GM23338 (cell line): ENCODE measurements around the gene ZGPAT. TPM values are rescaled to one million over a fixed set of nuclear protein-coding genes. Genes with fewer than 3 reads are reported as not detected.

ENCODE experiments used
- JUNB ChIP-seq: IDR thresholded peaks from one replicate; pipeline ENCODE4 v1.6.1; 2016; ENCODE audit warnings: antibody characterized with exemption; ENCODE audit not compliant: unreplicated experiment
- NANOG ChIP-seq: IDR thresholded peaks from 2 replicates; pipeline ENCODE4 v1.6.1; 2016; ENCODE audit warnings: antibody characterized with exemption, borderline replicate concordance
- polyA plus RNA-seq: library from polyadenylated mRNA; unstranded; fragments of >200 nt; fragmentation: Nextera tagmentation; extraction: Ambion mirVana; gene quantifications from 2 replicates; pipeline ENCODE4 v1.2.1, GENCODE V29; 2016
- total RNA-seq: library from RNA; depleted of rRNA; stranded (reverse); fragments of >200 nt; shearing (Covaris generic); gene quantifications from 2 replicates; pipeline ENCODE4 v1.2.3, GENCODE V29; 2014
- TF ChIP-seq, protein P1 (sequence below), 2 experiments: fragments of 200-600 bp in 1 of 2; sonication (generic) in 1 of 2; conservative IDR thresholded peaks; 2 replicates each; pipeline versions ENCODE4 v1.5.1 to v1.6.1; 2016 to 2017; ENCODE audit warnings: antibody characterized with exemption in 2 of 2, low read depth in 2 of 2, mild to moderate bottlenecking in 2 of 2, moderate library complexity in 1 of 2
- TF ChIP-seq, protein P2 (sequence below): fragments of 250-450 bp; sonication (Bioruptor Pico); IDR thresholded peaks from 2 replicates; pipeline ENCODE4 v1.5.0; 2020; ENCODE audit warnings: mild to moderate bottlenecking, moderate library complexity
- TF ChIP-seq, protein P3 (sequence below): IDR thresholded peaks from 2 replicates; pipeline ENCODE4 v1.6.1; 2016; ENCODE audit warnings: antibody characterized with exemption

ZGPAT gene
- total and polyA plus RNA-seq, 2 experiments from 2014 or later: 25.0 to 39.2 TPM

DNA sequence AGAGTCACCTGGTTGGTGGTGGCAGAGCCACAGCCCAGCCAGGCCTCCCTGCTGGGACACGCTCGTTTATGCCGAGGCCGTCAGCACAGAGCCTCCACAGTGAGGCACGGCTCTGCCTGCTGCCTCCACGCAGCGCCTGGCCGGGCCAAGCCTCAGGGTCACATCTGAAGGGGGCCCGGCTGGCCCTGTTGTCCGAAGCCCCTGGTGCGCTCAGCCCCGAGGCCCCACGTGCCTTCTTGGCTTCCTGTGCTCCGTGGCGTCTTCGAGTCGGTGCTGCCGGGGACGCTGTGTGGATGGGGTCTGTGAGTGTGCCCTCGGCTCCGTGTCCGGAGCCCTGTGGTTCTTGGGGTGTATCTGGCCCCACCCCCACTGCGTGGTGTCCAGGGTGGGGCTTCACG, 21.7 kb upstream of the ZGPAT start (continued):
- TF ChIP-seq, protein P1, sequence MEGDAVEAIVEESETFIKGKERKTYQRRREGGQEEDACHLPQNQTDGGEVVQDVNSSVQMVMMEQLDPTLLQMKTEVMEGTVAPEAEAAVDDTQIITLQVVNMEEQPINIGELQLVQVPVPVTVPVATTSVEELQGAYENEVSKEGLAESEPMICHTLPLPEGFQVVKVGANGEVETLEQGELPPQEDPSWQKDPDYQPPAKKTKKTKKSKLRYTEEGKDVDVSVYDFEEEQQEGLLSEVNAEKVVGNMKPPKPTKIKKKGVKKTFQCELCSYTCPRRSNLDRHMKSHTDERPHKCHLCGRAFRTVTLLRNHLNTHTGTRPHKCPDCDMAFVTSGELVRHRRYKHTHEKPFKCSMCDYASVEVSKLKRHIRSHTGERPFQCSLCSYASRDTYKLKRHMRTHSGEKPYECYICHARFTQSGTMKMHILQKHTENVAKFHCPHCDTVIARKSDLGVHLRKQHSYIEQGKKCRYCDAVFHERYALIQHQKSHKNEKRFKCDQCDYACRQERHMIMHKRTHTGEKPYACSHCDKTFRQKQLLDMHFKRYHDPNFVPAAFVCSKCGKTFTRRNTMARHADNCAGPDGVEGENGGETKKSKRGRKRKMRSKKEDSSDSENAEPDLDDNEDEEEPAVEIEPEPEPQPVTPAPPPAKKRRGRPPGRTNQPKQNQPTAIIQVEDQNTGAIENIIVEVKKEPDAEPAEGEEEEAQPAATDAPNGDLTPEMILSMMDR (conservative IDR thresholded peaks at IDR 0.05; ENCODE audit: low read depth in 2 of 2): no peak
- TF ChIP-seq, protein P2, sequence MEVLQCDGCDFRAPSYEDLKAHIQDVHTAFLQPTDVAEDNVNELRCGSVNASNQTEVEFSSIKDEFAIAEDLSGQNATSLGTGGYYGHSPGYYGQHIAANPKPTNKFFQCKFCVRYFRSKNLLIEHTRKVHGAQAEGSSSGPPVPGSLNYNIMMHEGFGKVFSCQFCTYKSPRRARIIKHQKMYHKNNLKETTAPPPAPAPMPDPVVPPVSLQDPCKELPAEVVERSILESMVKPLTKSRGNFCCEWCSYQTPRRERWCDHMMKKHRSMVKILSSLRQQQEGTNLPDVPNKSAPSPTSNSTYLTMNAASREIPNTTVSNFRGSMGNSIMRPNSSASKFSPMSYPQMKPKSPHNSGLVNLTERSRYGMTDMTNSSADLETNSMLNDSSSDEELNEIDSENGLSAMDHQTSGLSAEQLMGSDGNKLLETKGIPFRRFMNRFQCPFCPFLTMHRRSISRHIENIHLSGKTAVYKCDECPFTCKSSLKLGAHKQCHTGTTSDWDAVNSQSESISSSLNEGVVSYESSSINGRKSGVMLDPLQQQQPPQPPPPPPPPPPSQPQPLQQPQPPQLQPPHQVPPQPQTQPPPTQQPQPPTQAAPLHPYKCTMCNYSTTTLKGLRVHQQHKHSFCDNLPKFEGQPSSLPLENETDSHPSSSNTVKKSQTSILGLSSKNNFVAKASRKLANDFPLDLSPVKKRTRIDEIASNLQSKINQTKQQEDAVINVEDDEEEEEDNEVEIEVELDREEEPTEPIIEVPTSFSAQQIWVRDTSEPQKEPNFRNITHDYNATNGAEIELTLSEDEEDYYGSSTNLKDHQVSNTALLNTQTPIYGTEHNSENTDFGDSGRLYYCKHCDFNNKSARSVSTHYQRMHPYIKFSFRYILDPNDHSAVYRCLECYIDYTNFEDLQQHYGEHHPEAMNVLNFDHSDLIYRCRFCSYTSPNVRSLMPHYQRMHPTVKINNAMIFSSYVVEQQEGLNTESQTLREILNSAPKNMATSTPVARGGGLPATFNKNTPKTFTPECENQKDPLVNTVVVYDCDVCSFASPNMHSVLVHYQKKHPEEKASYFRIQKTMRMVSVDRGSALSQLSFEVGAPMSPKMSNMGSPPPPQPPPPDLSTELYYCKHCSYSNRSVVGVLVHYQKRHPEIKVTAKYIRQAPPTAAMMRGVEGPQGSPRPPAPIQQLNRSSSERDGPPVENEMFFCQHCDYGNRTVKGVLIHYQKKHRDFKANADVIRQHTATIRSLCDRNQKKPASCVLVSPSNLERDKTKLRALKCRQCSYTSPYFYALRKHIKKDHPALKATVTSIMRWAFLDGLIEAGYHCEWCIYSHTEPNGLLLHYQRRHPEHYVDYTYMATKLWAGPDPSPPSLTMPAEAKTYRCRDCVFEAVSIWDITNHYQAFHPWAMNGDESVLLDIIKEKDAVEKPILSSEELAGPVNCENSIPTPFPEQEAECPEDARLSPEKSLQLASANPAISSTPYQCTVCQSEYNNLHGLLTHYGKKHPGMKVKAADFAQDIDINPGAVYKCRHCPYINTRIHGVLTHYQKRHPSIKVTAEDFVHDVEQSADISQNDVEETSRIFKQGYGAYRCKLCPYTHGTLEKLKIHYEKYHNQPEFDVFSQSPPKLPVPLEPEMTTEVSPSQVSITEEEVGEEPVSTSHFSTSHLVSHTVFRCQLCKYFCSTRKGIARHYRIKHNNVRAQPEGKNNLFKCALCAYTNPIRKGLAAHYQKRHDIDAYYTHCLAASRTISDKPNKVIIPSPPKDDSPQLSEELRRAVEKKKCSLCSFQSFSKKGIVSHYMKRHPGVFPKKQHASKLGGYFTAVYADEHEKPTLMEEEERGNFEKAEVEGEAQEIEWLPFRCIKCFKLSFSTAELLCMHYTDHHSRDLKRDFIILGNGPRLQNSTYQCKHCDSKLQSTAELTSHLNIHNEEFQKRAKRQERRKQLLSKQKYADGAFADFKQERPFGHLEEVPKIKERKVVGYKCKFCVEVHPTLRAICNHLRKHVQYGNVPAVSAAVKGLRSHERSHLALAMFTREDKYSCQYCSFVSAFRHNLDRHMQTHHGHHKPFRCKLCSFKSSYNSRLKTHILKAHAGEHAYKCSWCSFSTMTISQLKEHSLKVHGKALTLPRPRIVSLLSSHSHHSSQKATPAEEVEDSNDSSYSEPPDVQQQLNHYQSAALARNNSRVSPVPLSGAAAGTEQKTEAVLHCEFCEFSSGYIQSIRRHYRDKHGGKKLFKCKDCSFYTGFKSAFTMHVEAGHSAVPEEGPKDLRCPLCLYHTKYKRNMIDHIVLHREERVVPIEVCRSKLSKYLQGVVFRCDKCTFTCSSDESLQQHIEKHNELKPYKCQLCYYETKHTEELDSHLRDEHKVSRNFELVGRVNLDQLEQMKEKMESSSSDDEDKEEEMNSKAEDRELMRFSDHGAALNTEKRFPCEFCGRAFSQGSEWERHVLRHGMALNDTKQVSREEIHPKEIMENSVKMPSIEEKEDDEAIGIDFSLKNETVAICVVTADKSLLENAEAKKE (CRISPR knock-in tag): no peak
- TF ChIP-seq JUNB (no peak), NANOG (no peak)
- TF ChIP-seq, protein P3, sequence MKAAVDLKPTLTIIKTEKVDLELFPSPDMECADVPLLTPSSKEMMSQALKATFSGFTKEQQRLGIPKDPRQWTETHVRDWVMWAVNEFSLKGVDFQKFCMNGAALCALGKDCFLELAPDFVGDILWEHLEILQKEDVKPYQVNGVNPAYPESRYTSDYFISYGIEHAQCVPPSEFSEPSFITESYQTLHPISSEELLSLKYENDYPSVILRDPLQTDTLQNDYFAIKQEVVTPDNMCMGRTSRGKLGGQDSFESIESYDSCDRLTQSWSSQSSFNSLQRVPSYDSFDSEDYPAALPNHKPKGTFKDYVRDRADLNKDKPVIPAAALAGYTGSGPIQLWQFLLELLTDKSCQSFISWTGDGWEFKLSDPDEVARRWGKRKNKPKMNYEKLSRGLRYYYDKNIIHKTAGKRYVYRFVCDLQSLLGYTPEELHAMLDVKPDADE: no peak
